Mesenchymal stem cell (in vitro differentiated cells and primary cell): ENCODE data around the gene DTD1.

Source experiments
- DNase-seq: peaks from one replicate; pipeline ENCODE4 v3.0.0-alpha.2; 2013
- H2AFZ ChIP-seq: one replicate; pipeline ENCODE4 v1.6.1; 2013; ENCODE audit warnings: low read depth, mild to moderate bottlenecking, control low read depth, inconsistent platforms, low read length, moderate library complexity
- H2AK5ac ChIP-seq: 2 replicates; pipeline ENCODE4 v1.6.1; 2013; ENCODE audit warnings: low read length, moderate library complexity, mild to moderate bottlenecking, inconsistent platforms; ENCODE audit not compliant: severe bottlenecking
- H2BK120ac ChIP-seq: one replicate; pipeline ENCODE4 v1.6.1; 2013; ENCODE audit warnings: low read depth, mild to moderate bottlenecking, inconsistent platforms, low read length, moderate library complexity
- H2BK12ac ChIP-seq, 2 experiments: one replicate each; pipeline ENCODE4 v1.6.1; 2013; ENCODE audit warnings: inconsistent platforms in 2 of 2, low read length in 2 of 2, mild to moderate bottlenecking in 2 of 2, moderate library complexity in 2 of 2, control low read depth in 1 of 2
- H2BK15ac ChIP-seq: one replicate; pipeline ENCODE4 v1.6.1; 2013; ENCODE audit warnings: mild to moderate bottlenecking, low read depth, inconsistent platforms; ENCODE audit not compliant: poor library complexity, severe bottlenecking
- H2BK5ac ChIP-seq: 2 replicates; pipeline ENCODE4 v1.6.1; 2013; ENCODE audit warnings: low read depth, mild to moderate bottlenecking, low read length, control low read depth, inconsistent platforms; ENCODE audit not compliant: poor library complexity, severe bottlenecking
- H3K14ac ChIP-seq, 2 experiments: one replicate each; pipeline ENCODE4 v1.6.1; 2013; ENCODE audit warnings: inconsistent platforms in 2 of 2, low read length in 2 of 2, control low read depth in 1 of 2, mild to moderate bottlenecking in 1 of 2, moderate library complexity in 1 of 2
- H3K18ac ChIP-seq, 2 experiments: one replicate each; pipeline ENCODE4 v1.6.1; 2013; ENCODE audit warnings: inconsistent platforms in 2 of 2, low read length in 2 of 2, control low read depth in 1 of 2, low read depth in 1 of 2, mild to moderate bottlenecking in 1 of 2
- H3K23ac ChIP-seq, 2 experiments: one replicate each; pipeline ENCODE4 v1.6.1; 2013; ENCODE audit warnings: inconsistent platforms in 2 of 2, low read length in 2 of 2, mild to moderate bottlenecking in 2 of 2, moderate library complexity in 2 of 2, control low read depth in 1 of 2
- H3K27ac ChIP-seq: 2 replicates; pipeline ENCODE4 v1.5.1; 2013; ENCODE audit warnings: mild to moderate bottlenecking, moderate library complexity, low read length, control low read depth, inconsistent platforms; ENCODE audit not compliant: poor library complexity, severe bottlenecking
- H3K27me3 ChIP-seq, 2 experiments: 2 replicates each; pipeline versions ENCODE4 v1.6.1 to v1.7.0; 2013; ENCODE audit warnings: low read length in 2 of 2, mild to moderate bottlenecking in 2 of 2, moderate library complexity in 2 of 2, control low read depth in 1 of 2, inconsistent platforms in 1 of 2; ENCODE audit not compliant: control insufficient read depth in 1 of 2, insufficient read depth in 1 of 2
- H3K36me3 ChIP-seq, 2 experiments: 2 replicates each; pipeline versions ENCODE4 v1.6.1 to v1.7.0; 2013; ENCODE audit warnings: low read length in 2 of 2, control low read depth in 1 of 2, inconsistent platforms in 1 of 2, low read depth in 1 of 2, mild to moderate bottlenecking in 1 of 2; ENCODE audit not compliant: insufficient read depth in 2 of 2, control insufficient read depth in 1 of 2
- H3K4ac ChIP-seq, 2 experiments: one replicate each; pipeline ENCODE4 v1.6.1; 2013; ENCODE audit warnings: inconsistent platforms in 2 of 2, low read length in 2 of 2, mild to moderate bottlenecking in 2 of 2, moderate library complexity in 2 of 2, control low read depth in 1 of 2, low read depth in 1 of 2
- H3K4me1 ChIP-seq: 2 replicates; pipeline ENCODE4 v1.6.1; 2013; ENCODE audit warnings: low read depth, low read length, control low read depth; ENCODE audit not compliant: control insufficient read depth, insufficient read depth
- H3K4me2 ChIP-seq: 2 replicates; pipeline ENCODE4 v1.6.1; 2013; ENCODE audit warnings: low read length, mild to moderate bottlenecking, inconsistent platforms; ENCODE audit not compliant: poor library complexity, severe bottlenecking
- H3K4me3 ChIP-seq, 2 experiments: 2 replicates each; pipeline versions ENCODE4 v1.5.1 to v1.7.0; 2013; ENCODE audit warnings: low read length in 2 of 2, mild to moderate bottlenecking in 2 of 2, control low read depth in 1 of 2, low read depth in 1 of 2; ENCODE audit not compliant: insufficient read depth in 1 of 2
- H3K79me1 ChIP-seq: replicated peaks from 2 replicates; pipeline ENCODE4 v1.6.1; 2013; ENCODE audit warnings: mild to moderate bottlenecking, control low read depth, low read length, inconsistent platforms; ENCODE audit not compliant: poor library complexity, severe bottlenecking
- H3K9ac ChIP-seq: 2 replicates; pipeline ENCODE4 v1.7.0; 2013; ENCODE audit warnings: mild to moderate bottlenecking, low read length, moderate library complexity
- H3K9me3 ChIP-seq: 2 replicates; pipeline ENCODE4 v1.7.0; 2013; ENCODE audit warnings: mild to moderate bottlenecking, low read length; ENCODE audit not compliant: control insufficient read depth
- H4K8ac ChIP-seq: one replicate; pipeline ENCODE4 v1.6.1; 2013; ENCODE audit warnings: inconsistent platforms, mild to moderate bottlenecking, low read length, moderate library complexity
- H4K91ac ChIP-seq: one replicate; pipeline ENCODE4 v1.6.1; 2013; ENCODE audit warnings: mild to moderate bottlenecking, low read length, inconsistent platforms
- WGBS: methylation state at CpG from one replicate; pipeline ENCODE4 v1.1.7; 2013; ENCODE audit warnings: mixed read lengths; 5-methylcytosine and 5-hydroxymethylcytosine counted together

The DTD1 gene

GRCh38 chr20:18731940-18732339 is 144.1 kb downstream of the DTD1 start:
- no peak overlapping the region for H3K4ac ChIP-seq
- H2BK12ac ChIP-seq, result no peak overlapping the region
- no peak overlapping the region for H3K18ac ChIP-seq
- H2BK5ac ChIP-seq, result no peak overlapping the region
- H3K4me3 ChIP-seq, result no peak overlapping the region
- no CpG with 5 or more reads among the region's 1 CpG for WGBS
- no peak overlapping the region for H3K23ac ChIP-seq
- no peak overlapping the region for H4K8ac ChIP-seq
- no peak overlapping the region for H4K91ac ChIP-seq
- H3K4me1 ChIP-seq, result peaks cover under 1% of the 10 kb centered on the region
- no peak overlapping the region for H2AK5ac ChIP-seq
- DNase-seq, result no peak
- no peak overlapping the region for H3K4me2 ChIP-seq
- H3K9me3 ChIP-seq, result no peaks in the 10 kb centered on the region
- no peak overlapping the region for H2BK120ac ChIP-seq
- peaks cover 24% of the 10 kb centered on the region for H3K79me1 ChIP-seq
- no peak overlapping the region for H3K14ac ChIP-seq
- no peak overlapping the region for H3K9ac ChIP-seq
- H2AFZ ChIP-seq, result no peak overlapping the region
- H3K36me3 ChIP-seq, result no peaks in the 10 kb centered on the region
- no peaks in the 10 kb centered on the region for H3K27me3 ChIP-seq
- no peak overlapping the region for H2BK15ac ChIP-seq
- H3K27ac ChIP-seq, result no peak overlapping the region

- no peak overlapping the region for H3K18ac ChIP-seq
- no peak overlapping the region for H3K4me2 ChIP-seq
- H2BK12ac ChIP-seq, result no peak overlapping the region
- H3K9me3 ChIP-seq, result no peaks in the 10 kb centered on the region
- no peak overlapping the region for H3K4me3 ChIP-seq
- no peak overlapping the region for H3K9ac ChIP-seq
- H2BK5ac ChIP-seq, result no peak overlapping the region
- H3K4ac ChIP-seq, result no peak overlapping the region
- no peak overlapping the region for H2AK5ac ChIP-seq
- no peaks in the 10 kb centered on the region for H3K27me3 ChIP-seq
- no peak overlapping the region for H4K8ac ChIP-seq
- H4K91ac ChIP-seq, result no peak overlapping the region
- H3K27ac ChIP-seq, result no peak overlapping the region
- peaks cover 22% of the 10 kb centered on the region for H3K79me1 ChIP-seq
- no peaks in the 10 kb centered on the region for H3K36me3 ChIP-seq
- no peak overlapping the region for H2BK120ac ChIP-seq
- WGBS, result 96% methylated on average over 5 of the region's 6 CpGs
- no peak overlapping the region for H2BK15ac ChIP-seq
- no peak overlapping the region for H2AFZ ChIP-seq
- no peak overlapping the region for H3K23ac ChIP-seq
- no peak overlapping the region for H3K14ac ChIP-seq
- no peak for DNase-seq
- no peaks in the 10 kb centered on the region for H3K4me1 ChIP-seq
Measured at GRCh38 chr20:18734525-18735189, 146.8 kb downstream of the DTD1 start.

GRCh38 chr20:18737140-18737539 is 149.3 kb downstream of the DTD1 start:
- peak overlapping the region; percentile 29 for H4K91ac ChIP-seq
- H2BK15ac ChIP-seq, result no peak overlapping the region
- WGBS, result 92% methylated on average over 4 of the region's 4 CpGs

GRCh38 chr20:18738055-18738454 is 150.2 kb downstream of the DTD1 start:
- no peak overlapping the region for H3K4me2 ChIP-seq
- no peak overlapping the region for H3K9ac ChIP-seq
- H3K36me3 ChIP-seq, result no peaks in the 10 kb centered on the region
- no peak overlapping the region for H2BK120ac ChIP-seq
- no peaks in the 10 kb centered on the region for H3K4me1 ChIP-seq
- no peak overlapping the region for H3K18ac ChIP-seq
- no peak overlapping the region for H2BK12ac ChIP-seq
- no peaks in the 10 kb centered on the region for H3K9me3 ChIP-seq
- no peak overlapping the region for H3K27ac ChIP-seq
- H3K4ac ChIP-seq, result no peak overlapping the region
- no peak overlapping the region for H4K8ac ChIP-seq
- no peaks in the 10 kb centered on the region for H3K27me3 ChIP-seq
- H4K91ac ChIP-seq, result no peak overlapping the region
- peaks cover 16% of the 10 kb centered on the region for H3K79me1 ChIP-seq
- no peak overlapping the region for H2BK5ac ChIP-seq
- H2AFZ ChIP-seq, result no peak overlapping the region
- WGBS, result 86% methylated on average over 5 of the region's 5 CpGs
- DNase-seq, result peak; percentile 19
- no peak overlapping the region for H2BK15ac ChIP-seq
- no peak overlapping the region for H3K14ac ChIP-seq
- H3K4me3 ChIP-seq, result no peak overlapping the region
- H2AK5ac ChIP-seq, result no peak overlapping the region
- no peak overlapping the region for H3K23ac ChIP-seq

More at GRCh38 chr20:18737140-18737539, 149.3 kb downstream of the DTD1 start:
- no peaks in the 10 kb centered on the region for H3K27me3 ChIP-seq
- peak overlapping the region in 1 of 2 experiments; percentile 0 for H3K14ac ChIP-seq
- H3K79me1 ChIP-seq, result peaks cover 17% of the 10 kb centered on the region
- no peak for DNase-seq
- H3K4ac ChIP-seq, result no peak overlapping the region
- no peaks in the 10 kb centered on the region for H3K4me1 ChIP-seq
- no peaks in the 10 kb centered on the region for H3K9me3 ChIP-seq
- H2AFZ ChIP-seq, result no peak overlapping the region
- H2BK120ac ChIP-seq, result no peak overlapping the region
- H4K8ac ChIP-seq, result no peak overlapping the region
- H2BK5ac ChIP-seq, result no peak overlapping the region
- no peak overlapping the region for H2AK5ac ChIP-seq
- no peak overlapping the region for H3K4me2 ChIP-seq
- no peak overlapping the region for H3K27ac ChIP-seq
- H3K23ac ChIP-seq, result no peak overlapping the region
- no peak overlapping the region for H3K4me3 ChIP-seq
- H2BK12ac ChIP-seq, result no peak overlapping the region
- no peaks in the 10 kb centered on the region for H3K36me3 ChIP-seq
- no peak overlapping the region for H3K9ac ChIP-seq
- no peak overlapping the region for H3K18ac ChIP-seq
